A673 (cell line): ENCODE data around the gene GTPBP8. TPM values are rescaled to one million over a fixed set of nuclear protein-coding genes. Genes with fewer than 3 reads are reported as not detected.

Experiments used
- BruUV-seq: library from RNA; stranded (reverse); fragments of 400-500 nt; replicated peaks from 2 replicates; lab custom pipeline; 2021; lab: Mats Ljungman, UMichigan
- CTCF ChIA-PET: fragments of 300-600 bp; sonication (Branson Sonifier 250); formaldehyde crosslinking; loops from one replicate; lab custom pipeline; 2022; ENCODE audit warnings: antibody characterized with exemption; lab: Charles Lee
- POLR2A ChIA-PET: fragments of 300-600 bp; sonication (Branson Sonifier 250); formaldehyde crosslinking; loops from one replicate; lab custom pipeline; 2022; ENCODE audit warnings: antibody characterized with exemption; ENCODE audit not compliant: low non-redundant PET; lab: Charles Lee
- DNase-seq: peaks from one replicate; pipeline ENCODE4 v3.0.0-alpha.2; 2015; ENCODE audit warnings: low spot score
- H3K27ac ChIP-seq: fragments of 200-600 bp; sonication (generic); 2 replicates; pipeline ENCODE4 v1.5.1; 2016; ENCODE audit warnings: mixed run types, low read depth, mild to moderate bottlenecking, mixed read lengths, antibody characterized with exemption, low read length; ENCODE audit not compliant: poor library complexity, severe bottlenecking
- H3K27me3 ChIP-seq: fragments of 200-600 bp; sonication (generic); replicated peaks from 2 replicates; pipeline ENCODE4 v1.6.1; 2017; ENCODE audit warnings: mixed run types, low read depth, mild to moderate bottlenecking, mixed read lengths, antibody characterized with exemption, low read length; ENCODE audit not compliant: insufficient read depth, poor library complexity
- H3K36me3 ChIP-seq: fragments of 200-600 bp; sonication (generic); 2 replicates; pipeline ENCODE4 v1.6.1; 2016; ENCODE audit warnings: mixed run types, mild to moderate bottlenecking, mixed read lengths, antibody characterized with exemption, low read length; ENCODE audit not compliant: insufficient read depth, poor library complexity, severe bottlenecking
- H3K4me1 ChIP-seq: fragments of 200-600 bp; sonication (generic); 2 replicates; pipeline ENCODE4 v1.6.1; 2017; ENCODE audit warnings: mixed run types, mild to moderate bottlenecking, mixed read lengths, antibody characterized with exemption, low read length; ENCODE audit not compliant: insufficient read depth, poor library complexity, severe bottlenecking
- H3K4me3 ChIP-seq: fragments of 200-600 bp; sonication (generic); 2 replicates; pipeline ENCODE4 v1.5.1; 2016; ENCODE audit warnings: low read depth, mixed run types, mild to moderate bottlenecking, mixed read lengths, low read length; ENCODE audit not compliant: poor library complexity, severe bottlenecking
- H3K9me3 ChIP-seq: fragments of 200-600 bp; sonication (generic); 2 replicates; pipeline ENCODE4 v1.6.1; 2016; ENCODE audit warnings: mixed run types, low read depth, mild to moderate bottlenecking, mixed read lengths, antibody characterized with exemption, low read length; ENCODE audit not compliant: poor library complexity, severe bottlenecking
- EZH2 ChIP-seq: fragments of 200-600 bp; sonication (generic); IDR thresholded peaks from 2 replicates; pipeline ENCODE4 v1.6.1; 2017; ENCODE audit warnings: borderline replicate concordance, low read depth, mild to moderate bottlenecking, mixed read lengths, antibody characterized with exemption, low read length; ENCODE audit not compliant: poor library complexity, severe bottlenecking
- intact Hi-C: fragments of 100-400 bp; cut with micrococcal nuclease; formaldehyde crosslinking; loops from one replicate; pipeline ENCODE4 v1.10.0; 2022; ENCODE audit not compliant: unreplicated experiment
- total RNA-seq: library from RNA; stranded (reverse); gene quantifications from 2 replicates; pipeline ENCODE4 v1.2.3, GENCODE V29; 2021
- TF ChIP-seq, protein P1 (sequence below): fragments of 300-800, 200-600 bp; sonication (generic); conservative IDR thresholded peaks from 2 replicates; pipeline ENCODE4 v1.5.1; 2017; ENCODE audit warnings: low read depth, mild to moderate bottlenecking, antibody characterized with exemption, low read length, moderate library complexity, mixed read lengths

The GTPBP8 gene
- total RNA-seq, 1 experiment from 2014 or later: 21.5 TPM

- no peak overlapping the region for H3K4me3 ChIP-seq
- TF ChIP-seq, protein P1, sequence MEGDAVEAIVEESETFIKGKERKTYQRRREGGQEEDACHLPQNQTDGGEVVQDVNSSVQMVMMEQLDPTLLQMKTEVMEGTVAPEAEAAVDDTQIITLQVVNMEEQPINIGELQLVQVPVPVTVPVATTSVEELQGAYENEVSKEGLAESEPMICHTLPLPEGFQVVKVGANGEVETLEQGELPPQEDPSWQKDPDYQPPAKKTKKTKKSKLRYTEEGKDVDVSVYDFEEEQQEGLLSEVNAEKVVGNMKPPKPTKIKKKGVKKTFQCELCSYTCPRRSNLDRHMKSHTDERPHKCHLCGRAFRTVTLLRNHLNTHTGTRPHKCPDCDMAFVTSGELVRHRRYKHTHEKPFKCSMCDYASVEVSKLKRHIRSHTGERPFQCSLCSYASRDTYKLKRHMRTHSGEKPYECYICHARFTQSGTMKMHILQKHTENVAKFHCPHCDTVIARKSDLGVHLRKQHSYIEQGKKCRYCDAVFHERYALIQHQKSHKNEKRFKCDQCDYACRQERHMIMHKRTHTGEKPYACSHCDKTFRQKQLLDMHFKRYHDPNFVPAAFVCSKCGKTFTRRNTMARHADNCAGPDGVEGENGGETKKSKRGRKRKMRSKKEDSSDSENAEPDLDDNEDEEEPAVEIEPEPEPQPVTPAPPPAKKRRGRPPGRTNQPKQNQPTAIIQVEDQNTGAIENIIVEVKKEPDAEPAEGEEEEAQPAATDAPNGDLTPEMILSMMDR: no peak
- no peak for TF ChIP-seq EZH2
- DNase-seq: no peak
- intact Hi-C loops: no loop called here
- H3K27me3 ChIP-seq: no peaks in the 10 kb centered on the region
- peaks cover 7% of the 10 kb centered on the region for H3K4me1 ChIP-seq
- H3K36me3 ChIP-seq: no peaks in the 10 kb centered on the region
- POLR2A ChIA-PET: no interaction called here
- no TSS peak for BruUV-seq
- CTCF ChIA-PET: no interaction called here
- H3K27ac ChIP-seq: no peak overlapping the region
- no peaks in the 10 kb centered on the region for H3K9me3 ChIP-seq
Measured at GRCh38 chr3:112987710-112988334, 3.0 kb upstream of the GTPBP8 start.

GRCh38 chr3:112995800-112996199 lies 5.0 kb downstream of the GTPBP8 start:
- H3K27me3 ChIP-seq: no peaks in the 10 kb centered on the region
- H3K4me1 ChIP-seq: peaks cover 12% of the 10 kb centered on the region
- H3K4me3 ChIP-seq: no peak overlapping the region
- POLR2A ChIA-PET: no interaction called here
- H3K9me3 ChIP-seq: no peaks in the 10 kb centered on the region
- intact Hi-C loops: no loop called here
- H3K27ac ChIP-seq: no peak overlapping the region
- TF ChIP-seq, protein P1: no peak
- no peak for TF ChIP-seq EZH2
- H3K36me3 ChIP-seq: peaks cover 11% of the 10 kb centered on the region
- DNase-seq: no peak
- CTCF ChIA-PET: no interaction called here
- BruUV-seq: no TSS peak

DNA sequence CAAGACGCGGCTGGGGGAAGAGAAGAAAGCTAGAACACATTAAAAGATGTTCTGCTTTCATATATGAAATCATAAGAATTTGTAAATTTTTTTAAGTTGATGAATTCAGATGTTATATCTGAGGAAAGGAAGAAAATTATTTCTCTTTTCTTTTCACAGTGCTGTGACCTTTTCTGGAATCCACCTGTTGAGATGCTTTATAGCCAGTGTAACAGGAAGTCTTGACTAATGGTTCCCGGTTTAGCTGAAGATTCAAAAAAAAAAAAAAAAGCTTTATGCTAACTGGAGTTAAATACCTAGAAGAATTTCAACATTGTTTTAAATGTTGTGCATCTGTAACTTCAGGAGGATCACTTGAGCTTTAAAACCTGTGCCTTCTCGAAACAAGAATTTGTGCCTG lies 9.9 kb downstream of the GTPBP8 start:
- intact Hi-C loops: no loop called here
- no peak for TF ChIP-seq EZH2
- TF ChIP-seq, protein P1: no peak
- no TSS peak for BruUV-seq
- CTCF ChIA-PET: no interaction called here
- POLR2A ChIA-PET: no interaction called here
- H3K4me1 ChIP-seq: peaks cover 6% of the 10 kb centered on the region
- no peak overlapping the region for H3K27ac ChIP-seq
- H3K4me3 ChIP-seq: no peak overlapping the region
- H3K27me3 ChIP-seq: no peaks in the 10 kb centered on the region
- no peaks in the 10 kb centered on the region for H3K9me3 ChIP-seq
- no peak for DNase-seq
- peaks cover 50% of the 10 kb centered on the region for H3K36me3 ChIP-seq
